Sigmoid colon (tissue), 7 donors: Measurements from ENCODE around the gene TBL1XR1. TPM values are rescaled to one million over a fixed set of nuclear protein-coding genes. Genes with fewer than 3 reads are reported as not detected.
"Not testable (repeated sequence)": the region's sequence is repeated elsewhere in the genome, so short reads cannot be mapped to it uniquely, and the experiment has no call there.

Source experiments
- DNase-seq: peaks from one replicate; pipeline ENCODE4 v3.0.0-alpha.2; 2019
- H3K27ac ChIP-seq, 4 donors: fragments of 200-600 bp; sonication (generic); one replicate each; pipeline ENCODE4 v1.5.1; 2016 to 2019; ENCODE audit warnings: mild to moderate bottlenecking in 1 of 4
- H3K27me3 ChIP-seq, 3 donors: fragments of 200-600 bp; sonication (generic); one replicate each; pipeline ENCODE4 v1.5.1; 2019; ENCODE audit warnings: mild to moderate bottlenecking in 1 of 3
- H3K36me3 ChIP-seq, 4 donors: fragments of 200-600 bp; sonication (generic); one replicate each; pipeline ENCODE4 v1.5.1; 2016 to 2019
- H3K4me1 ChIP-seq, 4 donors: fragments of 200-600 bp; sonication (generic); one replicate each; pipeline ENCODE4 v1.5.1; 2017 to 2019
- H3K4me3 ChIP-seq, 4 donors: fragments of 200-600 bp; sonication (generic); one replicate each; pipeline ENCODE4 v1.5.1; 2017 to 2019; ENCODE audit warnings: mild to moderate bottlenecking in 2 of 4, moderate library complexity in 1 of 4
- H3K9me3 ChIP-seq, 4 donors: fragments of 200-600 bp in 3 of 4; sonication (generic) in 3 of 4; one replicate each; pipeline versions ENCODE4 v1.5.1 to v1.6.1; 2013 to 2019
- EP300 ChIP-seq, 4 donors: sonication (generic); formaldehyde crosslinking; IDR thresholded peaks; one replicate each; pipeline ENCODE4 v1.6.1; 2017; ENCODE audit warnings: antibody characterized with exemption in 4 of 4
- POLR2A ChIP-seq, 2 donors: fragments of 450-650 bp; IDR thresholded peaks; one replicate each; pipeline ENCODE4 v1.6.1; 2016; ENCODE audit warnings: antibody characterized with exemption in 2 of 2, mild to moderate bottlenecking in 2 of 2, moderate library complexity in 2 of 2
- POLR2AphosphoS5 ChIP-seq, 4 donors: sonication (generic); formaldehyde crosslinking; IDR thresholded peaks; one replicate each; pipeline ENCODE4 v1.6.1; 2017; ENCODE audit warnings: antibody characterized with exemption in 4 of 4
- WGBS, 2 donors: extraction: QIAGEN DNeasy Blood & Tissue Kit; methylation state at CpG; one replicate each; pipeline ENCODE4 v1.1.7; 2013; 5-methylcytosine and 5-hydroxymethylcytosine counted together
- intact Hi-C: fragments of 100-400 bp; cut with DNase I; formaldehyde crosslinking; loops from one replicate; pipeline ENCODE4 v1.15.1; 2023
- polyA plus RNA-seq, 3 donors: library from polyadenylated mRNA; stranded (reverse); fragments of 200-250 nt; gene quantifications; one replicate each; pipeline ENCODE4 v1.2.3, GENCODE V29; 2013
- total RNA-seq, 4 donors: library from RNA; depleted of rRNA; stranded (reverse); fragments of >200 nt; gene quantifications; one replicate each; pipeline ENCODE4 v1.1.0, GENCODE V29; 2016
- TF ChIP-seq, protein P1 (sequence below), 4 experiments: fragments of 450-650 bp in 3 of 4; fragments of 200-600 bp in 1 of 4; IDR thresholded peaks; one replicate each; pipeline ENCODE4 v1.5.1; 2016 to 2019; ENCODE audit warnings: antibody characterized with exemption in 4 of 4, mild to moderate bottlenecking in 3 of 4, moderate library complexity in 2 of 4
- donor health status: healthy with polysubstance abuse.
- donor health status: Bipolar disorder and iron deficiency.
- donor health status: healthy.

Gene TBL1XR1
- total and polyA plus RNA-seq, 7 donors = 20.4 to 131 (median 88.9) TPM

- Histone ChIP-seq H3K4me1 (peaks cover 0 to 66% (median 53%) of the 10 kb centered on the region in 4 donors), H3K9me3 (no peaks in the 10 kb centered on the region), H3K4me3 (no peak overlapping the region), H3K27me3 (no peaks in the 10 kb centered on the region), H3K27ac (peak overlapping the region in 1 of 4 donors; percentile 3), H3K36me3 (no peaks in the 10 kb centered on the region)
- no peak for DNase-seq
- intact Hi-C loops = loop anchor here (5.0 kb wide), 1 partner anchor 40 kb away; no protein-coding TSS in a partner anchor
- 19 to 51% methylated on average over 6 of the region's 6 CpGs for WGBS, 2 donors
- no peak for TF ChIP-seq POLR2AphosphoS5 (IDR thresholded peaks at IDR 0.05)
- no peak for TF ChIP-seq POLR2A (IDR thresholded peaks at IDR 0.05)
- TF ChIP-seq, protein P1, sequence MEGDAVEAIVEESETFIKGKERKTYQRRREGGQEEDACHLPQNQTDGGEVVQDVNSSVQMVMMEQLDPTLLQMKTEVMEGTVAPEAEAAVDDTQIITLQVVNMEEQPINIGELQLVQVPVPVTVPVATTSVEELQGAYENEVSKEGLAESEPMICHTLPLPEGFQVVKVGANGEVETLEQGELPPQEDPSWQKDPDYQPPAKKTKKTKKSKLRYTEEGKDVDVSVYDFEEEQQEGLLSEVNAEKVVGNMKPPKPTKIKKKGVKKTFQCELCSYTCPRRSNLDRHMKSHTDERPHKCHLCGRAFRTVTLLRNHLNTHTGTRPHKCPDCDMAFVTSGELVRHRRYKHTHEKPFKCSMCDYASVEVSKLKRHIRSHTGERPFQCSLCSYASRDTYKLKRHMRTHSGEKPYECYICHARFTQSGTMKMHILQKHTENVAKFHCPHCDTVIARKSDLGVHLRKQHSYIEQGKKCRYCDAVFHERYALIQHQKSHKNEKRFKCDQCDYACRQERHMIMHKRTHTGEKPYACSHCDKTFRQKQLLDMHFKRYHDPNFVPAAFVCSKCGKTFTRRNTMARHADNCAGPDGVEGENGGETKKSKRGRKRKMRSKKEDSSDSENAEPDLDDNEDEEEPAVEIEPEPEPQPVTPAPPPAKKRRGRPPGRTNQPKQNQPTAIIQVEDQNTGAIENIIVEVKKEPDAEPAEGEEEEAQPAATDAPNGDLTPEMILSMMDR (IDR thresholded peaks at IDR 0.05) = no peak
- TF ChIP-seq EP300 (IDR thresholded peaks at IDR 0.05) = no peak
Observed at GRCh38 chr3:177141899-177142646, 55.2 kb downstream of the TBL1XR1 start.

DNA sequence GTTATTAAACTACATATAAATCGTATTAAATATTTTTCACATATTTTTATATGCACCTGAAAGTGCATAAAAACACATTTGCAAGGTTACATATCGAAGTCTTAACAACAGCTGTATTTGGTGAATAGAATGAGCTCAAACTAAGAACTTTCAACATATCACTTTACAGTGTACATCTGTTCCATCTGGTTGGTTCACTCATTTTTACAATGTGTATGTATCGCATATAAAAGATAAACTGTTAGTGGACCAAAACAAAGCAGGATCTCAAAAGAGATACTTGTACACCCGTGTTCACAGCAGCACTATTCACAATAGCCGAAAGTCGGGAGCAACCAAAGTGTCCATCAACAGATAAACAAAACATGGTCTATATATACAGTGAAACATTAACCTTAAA lies 55.8 kb downstream of the TBL1XR1 start:
- Histone ChIP-seq H3K4me3 (no peak overlapping the region), H3K9me3 (no peaks in the 10 kb centered on the region), H3K4me1 (peaks cover 0 to 66% (median 51%) of the 10 kb centered on the region in 4 donors), H3K27me3 (no peaks in the 10 kb centered on the region), H3K36me3 (no peaks in the 10 kb centered on the region), H3K27ac (no peak overlapping the region)
- 15 to 59% methylated on average over 6 of the region's 6 CpGs for WGBS, 2 donors
- intact Hi-C loops = loop anchor here (5.0 kb wide), 1 partner anchor 41 kb away; no protein-coding TSS in a partner anchor
- TF ChIP-seq POLR2AphosphoS5 (IDR thresholded peaks at IDR 0.05) (no peak), EP300 (IDR thresholded peaks at IDR 0.05) (no peak), POLR2A (IDR thresholded peaks at IDR 0.05) (no peak)
- TF ChIP-seq, protein P1 (IDR thresholded peaks at IDR 0.05) = no peak
- no peak for DNase-seq

- H3K36me3 ChIP-seq, intact Hi-C loops, DNase-seq, H3K9me3 ChIP-seq, H3K27ac ChIP-seq, H3K4me3 ChIP-seq, H3K27me3 ChIP-seq: not testable (repeated sequence)
- whole genome bisulfite sequencing, 2 donors = 78 to 86% methylated on average over 10 of the region's 10 CpGs
- H3K4me1 ChIP-seq = peaks cover 0 to 60% (median 46%) of the 10 kb centered on the region in 4 donors
Observed at GRCh38 chr3:177139220-177139619, 58.1 kb downstream of the TBL1XR1 start.

DNA sequence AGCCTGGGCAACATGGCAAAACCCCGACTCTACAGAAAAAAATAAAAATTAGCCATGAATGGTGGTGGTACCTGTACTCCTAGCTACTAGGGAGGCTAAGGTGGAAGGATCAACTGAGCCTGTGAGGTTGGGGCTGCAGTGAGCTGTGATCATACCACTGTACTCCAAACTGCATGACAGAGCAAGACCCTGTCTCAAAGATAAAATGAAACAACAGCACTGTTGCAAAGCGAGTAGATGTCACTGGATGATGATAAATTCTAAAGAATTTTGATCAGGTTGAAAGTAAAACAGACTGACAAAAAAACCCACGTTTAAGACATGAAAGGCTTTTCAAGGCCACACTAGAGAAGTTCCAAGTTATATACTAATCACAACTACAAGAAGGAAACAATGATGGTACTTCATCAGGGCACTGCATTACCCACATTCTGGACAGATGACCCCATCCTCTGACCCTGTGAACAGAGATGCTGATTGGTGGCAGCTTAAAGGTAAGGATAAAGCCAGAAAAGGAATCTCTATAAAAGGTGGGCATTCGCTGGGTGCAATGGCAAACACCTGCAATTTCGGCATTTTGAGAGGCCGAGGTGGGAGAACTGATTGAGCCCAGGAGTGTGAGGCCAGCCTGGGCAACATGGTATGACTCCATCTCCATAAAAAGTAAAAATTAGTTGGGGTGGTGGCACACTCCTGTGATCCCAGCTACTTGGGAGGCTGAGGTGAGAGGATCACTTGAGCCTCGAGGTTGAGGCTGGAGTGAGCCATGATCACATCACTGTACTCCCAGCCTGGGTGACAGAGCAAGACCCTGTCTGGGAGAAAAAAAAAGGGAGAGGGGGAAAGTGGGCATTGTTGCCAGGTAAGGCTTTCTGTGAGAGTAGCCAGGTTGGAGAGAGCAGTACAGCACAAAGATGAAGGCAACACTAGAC lies 59.2 kb downstream of the TBL1XR1 start:
- 81 to 87% methylated on average over 7 of the region's 7 CpGs for WGBS, 2 donors
- DNase-seq = no peak
- Histone ChIP-seq H3K27ac (no peak overlapping the region), H3K4me3 (no peak overlapping the region), H3K9me3 (no peaks in the 10 kb centered on the region), H3K36me3 (no peaks in the 10 kb centered on the region), H3K4me1 (peaks cover 0 to 70% (median 47%) of the 10 kb centered on the region in 4 donors), H3K27me3 (no peaks in the 10 kb centered on the region)
- intact Hi-C loops = no loop called here
- TF ChIP-seq, protein P1 (IDR thresholded peaks at IDR 0.05) = no peak
- TF ChIP-seq POLR2A (IDR thresholded peaks at IDR 0.05) (no peak), POLR2AphosphoS5 (IDR thresholded peaks at IDR 0.05) (no peak), EP300 (IDR thresholded peaks at IDR 0.05) (no peak)

DNA sequence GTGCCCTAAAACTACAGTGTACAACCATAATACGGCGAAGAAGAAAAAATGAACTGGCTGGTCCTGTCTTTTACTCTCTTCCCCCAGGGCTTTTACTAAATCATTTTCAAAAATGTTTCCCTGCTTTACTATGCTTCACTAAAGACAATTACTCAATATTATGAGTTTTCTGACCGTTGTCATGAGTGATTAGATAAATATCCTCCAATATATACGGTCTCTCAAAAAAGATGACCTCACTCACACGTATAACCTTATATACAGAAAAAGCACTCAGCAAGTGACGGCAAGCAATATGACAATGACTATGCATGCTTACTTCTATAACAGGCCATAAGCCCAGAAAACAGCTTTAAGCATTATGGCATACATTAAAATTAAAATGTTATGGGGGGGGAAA lies 60.5 kb downstream of the TBL1XR1 start:
- Histone ChIP-seq H3K4me3 (no peak overlapping the region), H3K9me3 (no peaks in the 10 kb centered on the region), H3K36me3 (no peaks in the 10 kb centered on the region), H3K27ac (no peak overlapping the region), H3K27me3 (no peaks in the 10 kb centered on the region), H3K4me1 (peaks cover 0 to 72% (median 43%) of the 10 kb centered on the region in 4 donors)
- no peak for TF ChIP-seq POLR2AphosphoS5 (IDR thresholded peaks at IDR 0.05)
- WGBS, 2 donors = 72 to 89% methylated on average over 6 of the region's 6 CpGs
- no peak for DNase-seq
- intact Hi-C loops = no loop called here
